Measurements from ENCODE around the gene OR2T29. TPM values are rescaled to one million over a fixed set of nuclear protein-coding genes. Genes with fewer than 3 reads are reported as not detected.
"Not testable (repeated sequence)": the region's sequence is repeated elsewhere in the genome, so short reads cannot be mapped to it uniquely, and the experiment has no call there.

OR2T29 gene
- total RNA-seq, 1 donor from 2014 or later: not detected

- not testable (repeated sequence) for DNase-seq (ENCODE audit: low spot score in 2 of 2)
- FAIRE-seq: peak; percentile 98
These were observed 25.1 kb downstream of the OR2T29 start for GRCh38 chr1:248537449-248537848.

- DNase-seq (ENCODE audit: low spot score in 2 of 2) (no peak), FAIRE-seq (no peak)
These were observed 40.7 kb downstream of the OR2T29 start for GRCh38 chr1:248521856-248522255.

GRCh38 chr1:248510217-248510616 is 52.4 kb downstream of the OR2T29 start:
- not testable (repeated sequence) for FAIRE-seq; DNase-seq (ENCODE audit: low spot score in 2 of 2)

- peak; percentile 98 for FAIRE-seq
- DNase-seq (ENCODE audit: low spot score in 2 of 2): not testable (repeated sequence)
These were observed 54.8 kb downstream of the OR2T29 start, which contains the start of gene OR2G6 for GRCh38 chr1:248507773-248508172. OR2G6 (plus strand) TSS chr1:248508073; CDS start chr1:248521647, 13,574 bp downstream.

Small RNA genes lying within 50 kb of the gene (small RNA-seq; reads per million reads assigned to genes)
- not detected for gene RF00019

Other genes with a start within 250 kb of the OR2T29 start
- gene OR2M7, start 238.2 kb downstream of the OR2T29 start, total RNA-seq: not detected
- not detected for gene OR14C36, start 214.0 kb downstream of the OR2T29 start, total RNA-seq
- gene OR2T4, start 201.1 kb downstream of the OR2T29 start, total RNA-seq: not detected
- gene OR2T6, start 187.0 kb downstream of the OR2T29 start, total RNA-seq: not detected
- not detected for gene OR2T1, start 159.7 kb downstream of the OR2T29 start, total RNA-seq
- gene OR2T2, start 117.1 kb downstream of the OR2T29 start, total RNA-seq: not detected
- gene OR2T3, start 89.4 kb downstream of the OR2T29 start, total RNA-seq: not detected
- gene OR2T5, start 74.2 kb downstream of the OR2T29 start, total RNA-seq: not detected
- gene OR2G6, start 54.7 kb downstream of the OR2T29 start, total RNA-seq: not detected
- gene OR2T34, start 12.0 kb upstream of the OR2T29 start, total RNA-seq: not detected
- gene OR2T10, start 34.9 kb upstream of the OR2T29 start, total RNA-seq: not detected
- not detected for gene OR2T11, start 72.3 kb upstream of the OR2T29 start, total RNA-seq
- under 0.01 TPM for gene OR2T35, start 82.5 kb upstream of the OR2T29 start, total RNA-seq
- not detected for gene OR2T27, start 92.8 kb upstream of the OR2T29 start, total RNA-seq
- not detected for gene OR14I1, start 140.0 kb upstream of the OR2T29 start, total RNA-seq
- gene LYPD8, start 193.0 kb upstream of the OR2T29 start, total RNA-seq: not detected